ENCODE measurements around the gene PDE10A.

Gene PDE10A

GRCh38 chr6:165458134-165458533 is 204.9 kb downstream of the PDE10A start:
- no peaks in the 10 kb centered on the region for H3K9me3 ChIP-seq (ENCODE audit: severe bottlenecking)
- H3K36me3 ChIP-seq (ENCODE audit: low read depth) = no peaks in the 10 kb centered on the region
- no peak for DNase-seq (ENCODE audit: low spot score)
- no peak overlapping the region for H3K27ac ChIP-seq (ENCODE audit: poor library complexity, severe bottlenecking)
- TF ChIP-seq, protein P1, sequence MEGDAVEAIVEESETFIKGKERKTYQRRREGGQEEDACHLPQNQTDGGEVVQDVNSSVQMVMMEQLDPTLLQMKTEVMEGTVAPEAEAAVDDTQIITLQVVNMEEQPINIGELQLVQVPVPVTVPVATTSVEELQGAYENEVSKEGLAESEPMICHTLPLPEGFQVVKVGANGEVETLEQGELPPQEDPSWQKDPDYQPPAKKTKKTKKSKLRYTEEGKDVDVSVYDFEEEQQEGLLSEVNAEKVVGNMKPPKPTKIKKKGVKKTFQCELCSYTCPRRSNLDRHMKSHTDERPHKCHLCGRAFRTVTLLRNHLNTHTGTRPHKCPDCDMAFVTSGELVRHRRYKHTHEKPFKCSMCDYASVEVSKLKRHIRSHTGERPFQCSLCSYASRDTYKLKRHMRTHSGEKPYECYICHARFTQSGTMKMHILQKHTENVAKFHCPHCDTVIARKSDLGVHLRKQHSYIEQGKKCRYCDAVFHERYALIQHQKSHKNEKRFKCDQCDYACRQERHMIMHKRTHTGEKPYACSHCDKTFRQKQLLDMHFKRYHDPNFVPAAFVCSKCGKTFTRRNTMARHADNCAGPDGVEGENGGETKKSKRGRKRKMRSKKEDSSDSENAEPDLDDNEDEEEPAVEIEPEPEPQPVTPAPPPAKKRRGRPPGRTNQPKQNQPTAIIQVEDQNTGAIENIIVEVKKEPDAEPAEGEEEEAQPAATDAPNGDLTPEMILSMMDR (IDR thresholded peaks at IDR 0.05; ENCODE audit: poor library complexity, severe bottlenecking) = no peak
- H3K4me1 ChIP-seq (ENCODE audit: insufficient read depth, poor library complexity, severe bottlenecking) = no peaks in the 10 kb centered on the region
- H3K4me3 ChIP-seq (ENCODE audit: severe bottlenecking) = no peak overlapping the region
- no peak for ATAC-seq (ENCODE audit: low read depth)
- no peaks in the 10 kb centered on the region for H3K27me3 ChIP-seq (ENCODE audit: insufficient read depth, poor library complexity, severe bottlenecking)

DNA sequence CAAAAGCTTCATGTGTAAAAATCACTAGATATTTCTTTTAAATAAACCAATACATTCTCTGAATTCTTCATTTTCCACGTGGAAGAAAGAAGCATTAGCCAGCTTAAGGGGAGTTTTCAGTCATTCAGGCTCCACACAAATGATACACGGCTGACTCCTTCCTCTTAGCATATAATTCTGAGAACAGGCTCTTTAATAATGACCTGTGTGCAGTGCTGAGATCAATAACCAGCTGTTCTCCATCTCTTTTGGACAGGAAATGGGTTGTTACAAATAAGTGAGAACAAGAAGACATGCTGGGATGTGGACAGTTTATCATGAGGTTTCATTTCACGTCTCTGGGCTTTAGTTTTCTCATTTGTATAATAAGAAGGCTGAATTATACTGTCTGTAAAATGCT is 206.8 kb downstream of the PDE10A start:
- no peaks in the 10 kb centered on the region for H3K9me3 ChIP-seq (ENCODE audit: severe bottlenecking)
- H3K27ac ChIP-seq (ENCODE audit: poor library complexity, severe bottlenecking) = no peak overlapping the region
- TF ChIP-seq, protein P1 (IDR thresholded peaks at IDR 0.05; ENCODE audit: poor library complexity, severe bottlenecking) = no peak
- H3K36me3 ChIP-seq (ENCODE audit: low read depth) = no peaks in the 10 kb centered on the region
- H3K27me3 ChIP-seq (ENCODE audit: insufficient read depth, poor library complexity, severe bottlenecking) = no peaks in the 10 kb centered on the region
- no peak overlapping the region for H3K4me3 ChIP-seq (ENCODE audit: severe bottlenecking)
- ATAC-seq (ENCODE audit: low read depth) (no peak), DNase-seq (ENCODE audit: low spot score) (no peak)
- no peaks in the 10 kb centered on the region for H3K4me1 ChIP-seq (ENCODE audit: insufficient read depth, poor library complexity, severe bottlenecking)

DNA sequence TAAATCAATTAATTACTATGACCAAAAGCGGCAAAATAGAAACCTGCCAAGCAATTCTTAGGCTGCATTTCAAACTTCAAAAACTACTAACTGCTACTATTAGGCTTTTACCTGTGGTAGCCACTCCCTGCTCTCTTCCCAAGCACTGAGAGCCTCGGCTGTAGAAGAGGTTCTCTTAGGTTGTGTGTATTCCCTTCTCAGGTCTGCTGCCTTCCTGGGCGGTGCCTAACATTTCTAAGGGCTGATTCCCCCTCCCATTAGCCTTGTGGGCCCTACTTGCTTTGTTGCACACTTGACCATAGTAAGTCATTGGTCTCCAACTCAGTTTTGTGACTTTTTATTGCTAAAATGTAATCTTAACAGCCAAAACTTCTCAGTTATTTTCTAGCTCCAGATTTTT is 207.6 kb downstream of the PDE10A start:
- Histone ChIP-seq H3K4me1 (ENCODE audit: insufficient read depth, poor library complexity, severe bottlenecking) (no peaks in the 10 kb centered on the region), H3K36me3 (ENCODE audit: low read depth) (no peaks in the 10 kb centered on the region), H3K27ac (ENCODE audit: poor library complexity, severe bottlenecking) (no peak overlapping the region), H3K4me3 (ENCODE audit: severe bottlenecking) (no peak overlapping the region), H3K27me3 (ENCODE audit: insufficient read depth, poor library complexity, severe bottlenecking) (no peaks in the 10 kb centered on the region), H3K9me3 (ENCODE audit: severe bottlenecking) (no peaks in the 10 kb centered on the region)
- ATAC-seq (ENCODE audit: low read depth) (no peak), DNase-seq (ENCODE audit: low spot score) (no peak)
- TF ChIP-seq, protein P1 (IDR thresholded peaks at IDR 0.05; ENCODE audit: poor library complexity, severe bottlenecking) = no peak

- H3K4me1 ChIP-seq (ENCODE audit: insufficient read depth, poor library complexity, severe bottlenecking) = no peaks in the 10 kb centered on the region
- H3K27ac ChIP-seq (ENCODE audit: poor library complexity, severe bottlenecking) = no peak overlapping the region
- no peaks in the 10 kb centered on the region for H3K36me3 ChIP-seq (ENCODE audit: low read depth)
- DNase-seq (ENCODE audit: low spot score) = no peak
- no peak for ATAC-seq (ENCODE audit: low read depth)
- H3K9me3 ChIP-seq (ENCODE audit: severe bottlenecking) = no peaks in the 10 kb centered on the region
- no peaks in the 10 kb centered on the region for H3K27me3 ChIP-seq (ENCODE audit: insufficient read depth, poor library complexity, severe bottlenecking)
- no peak overlapping the region for H3K4me3 ChIP-seq (ENCODE audit: severe bottlenecking)
- TF ChIP-seq, protein P1 (IDR thresholded peaks at IDR 0.05; ENCODE audit: poor library complexity, severe bottlenecking) = no peak
Measured at GRCh38 chr6:165453395-165453794, 209.6 kb downstream of the PDE10A start.

DNA sequence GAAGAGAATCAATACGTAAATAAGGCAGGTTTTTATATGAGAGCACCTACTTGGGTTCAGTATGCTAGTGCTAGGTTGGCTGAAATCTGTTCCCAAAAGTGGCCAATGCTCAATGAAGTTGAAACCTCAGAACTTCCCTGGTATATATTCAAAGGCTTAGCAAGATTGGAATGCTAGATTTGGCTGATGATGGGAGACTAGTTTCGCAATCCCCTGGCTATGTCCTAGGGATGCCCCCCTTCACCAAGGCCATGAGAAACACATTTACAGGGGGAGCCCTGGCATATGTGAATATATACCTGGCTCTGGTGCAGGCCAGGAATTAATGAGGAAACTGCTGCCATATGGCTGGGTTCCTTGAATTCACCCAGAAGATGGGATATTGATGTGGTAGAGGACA is 211.2 kb downstream of the PDE10A start:
- TF ChIP-seq, protein P1 (IDR thresholded peaks at IDR 0.05; ENCODE audit: poor library complexity, severe bottlenecking) = no peak
- H3K4me1 ChIP-seq (ENCODE audit: insufficient read depth, poor library complexity, severe bottlenecking) = no peaks in the 10 kb centered on the region
- H3K27me3 ChIP-seq (ENCODE audit: insufficient read depth, poor library complexity, severe bottlenecking) = no peaks in the 10 kb centered on the region
- DNase-seq (ENCODE audit: low spot score) (no peak), ATAC-seq (ENCODE audit: low read depth) (no peak)
- H3K27ac ChIP-seq (ENCODE audit: poor library complexity, severe bottlenecking) = no peak overlapping the region
- no peaks in the 10 kb centered on the region for H3K9me3 ChIP-seq (ENCODE audit: severe bottlenecking)
- no peaks in the 10 kb centered on the region for H3K36me3 ChIP-seq (ENCODE audit: low read depth)
- H3K4me3 ChIP-seq (ENCODE audit: severe bottlenecking) = no peak overlapping the region
